Mesenteric fat pad (tissue), 1 donor: Measurements from ENCODE around the gene RRP1. TPM values are rescaled to one million over a fixed set of nuclear protein-coding genes. Genes with fewer than 3 reads are reported as not detected.

ENCODE experiments used
- DNase-seq: peaks from one replicate; pipeline ENCODE4 v3.0.0-alpha.2; 2020; ENCODE audit warnings: low spot score
- total RNA-seq: library from RNA; stranded (reverse); fragmentation: NEBNext Ultra II Directional; extraction: Animal tissue kit (Norgen Biotek cat#: 25700); gene quantifications from one replicate; pipeline ENCODE4 v1.2.1, GENCODE V29; 2021
- donor health status: DM: yes; HTN: yes; CAD: no.

The RRP1 gene
- total RNA-seq, 1 donor from 2014 or later: 29.8 TPM

DNA sequence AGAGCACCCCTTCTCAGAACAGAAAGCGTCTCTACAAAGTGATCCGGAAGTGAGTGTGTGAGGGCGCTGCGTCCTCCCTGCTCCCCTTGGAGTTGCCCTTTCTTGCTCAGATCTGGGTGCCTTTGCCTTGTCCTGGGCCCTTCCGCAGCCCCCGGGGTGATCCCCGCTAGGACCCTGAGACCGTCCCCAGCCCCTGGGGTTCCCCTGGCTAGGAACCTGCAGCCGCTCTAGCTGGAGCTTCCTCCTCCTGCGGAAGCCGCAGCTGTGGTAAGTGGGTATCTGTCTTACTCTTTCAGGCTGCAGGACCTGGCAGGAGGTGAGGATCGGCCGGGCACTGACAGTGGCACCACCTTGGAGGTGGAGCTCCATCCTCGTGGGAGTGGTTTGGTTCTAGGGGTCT is 11.2 kb downstream of the RRP1 start:
- DNase-seq: no peak

DNA sequence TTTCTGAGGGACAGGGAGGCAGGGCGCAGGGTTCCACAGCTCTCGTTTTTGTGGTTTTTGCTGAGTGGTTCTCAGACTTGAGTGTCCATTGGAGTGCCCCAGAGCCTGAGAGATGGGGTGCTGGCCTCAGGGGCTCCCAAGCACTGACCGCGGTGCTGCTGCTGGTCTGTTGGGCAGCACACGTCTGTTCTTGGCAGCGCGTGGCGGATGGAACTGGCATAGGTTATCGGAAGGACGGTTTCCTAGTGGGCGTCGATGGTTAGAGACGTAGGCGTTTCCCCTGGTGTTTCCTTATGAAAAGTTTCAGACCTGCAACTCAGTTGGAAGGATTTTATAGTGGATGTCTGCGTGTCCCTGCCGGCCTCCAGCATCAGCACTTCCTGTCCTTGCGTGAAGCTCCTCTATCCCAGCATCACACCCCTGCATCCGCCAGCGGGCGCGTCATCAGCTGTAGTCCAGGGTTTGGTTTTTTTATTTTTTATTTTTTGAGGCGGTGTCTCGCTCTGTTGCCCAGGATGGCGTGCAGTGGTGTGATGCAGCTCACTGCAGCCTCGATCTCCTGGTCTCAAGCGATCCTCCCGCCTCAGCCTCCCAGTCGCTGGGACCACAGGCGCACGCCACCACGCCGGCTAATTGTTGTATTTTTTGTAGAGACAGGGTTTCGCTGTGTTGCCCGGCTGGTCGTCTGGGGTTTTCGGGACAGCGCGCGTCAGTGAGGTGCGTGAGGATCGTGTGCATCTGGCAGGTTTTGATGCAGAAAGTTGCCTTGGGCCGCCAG is 11.8 kb downstream of the RRP1 start:
- DNase-seq: no peak

DNA sequence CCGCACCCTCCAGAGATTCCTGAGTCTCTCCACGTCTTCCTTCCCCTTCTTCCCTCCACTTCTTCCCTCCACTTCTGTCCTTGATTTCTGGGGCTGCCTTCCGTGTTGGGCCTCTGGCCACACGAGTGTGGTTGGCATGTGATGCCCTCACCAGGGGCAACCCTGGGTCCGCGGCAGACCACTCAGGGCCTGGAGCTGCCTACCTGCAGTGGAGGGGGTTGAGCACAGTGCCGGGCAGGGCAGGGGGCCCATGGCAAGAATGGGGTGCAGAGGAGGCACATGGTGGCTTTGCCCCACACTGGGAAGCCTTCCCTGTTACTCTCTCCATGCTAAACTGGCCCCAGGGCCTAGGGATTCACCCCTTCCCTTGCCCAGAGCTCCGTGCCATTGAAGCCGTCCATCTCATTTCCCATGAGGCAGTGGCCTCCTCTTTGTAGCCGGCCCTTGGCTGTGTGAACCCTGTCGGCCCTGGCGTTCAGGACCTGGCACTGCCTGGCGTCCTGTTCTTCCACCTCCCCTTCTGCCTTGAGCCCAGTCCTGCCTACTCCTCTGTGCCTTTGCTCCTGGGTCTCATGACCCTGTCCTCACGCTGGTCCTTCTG is 13.4 kb downstream of the RRP1 start:
- DNase-seq: no peak

DNA sequence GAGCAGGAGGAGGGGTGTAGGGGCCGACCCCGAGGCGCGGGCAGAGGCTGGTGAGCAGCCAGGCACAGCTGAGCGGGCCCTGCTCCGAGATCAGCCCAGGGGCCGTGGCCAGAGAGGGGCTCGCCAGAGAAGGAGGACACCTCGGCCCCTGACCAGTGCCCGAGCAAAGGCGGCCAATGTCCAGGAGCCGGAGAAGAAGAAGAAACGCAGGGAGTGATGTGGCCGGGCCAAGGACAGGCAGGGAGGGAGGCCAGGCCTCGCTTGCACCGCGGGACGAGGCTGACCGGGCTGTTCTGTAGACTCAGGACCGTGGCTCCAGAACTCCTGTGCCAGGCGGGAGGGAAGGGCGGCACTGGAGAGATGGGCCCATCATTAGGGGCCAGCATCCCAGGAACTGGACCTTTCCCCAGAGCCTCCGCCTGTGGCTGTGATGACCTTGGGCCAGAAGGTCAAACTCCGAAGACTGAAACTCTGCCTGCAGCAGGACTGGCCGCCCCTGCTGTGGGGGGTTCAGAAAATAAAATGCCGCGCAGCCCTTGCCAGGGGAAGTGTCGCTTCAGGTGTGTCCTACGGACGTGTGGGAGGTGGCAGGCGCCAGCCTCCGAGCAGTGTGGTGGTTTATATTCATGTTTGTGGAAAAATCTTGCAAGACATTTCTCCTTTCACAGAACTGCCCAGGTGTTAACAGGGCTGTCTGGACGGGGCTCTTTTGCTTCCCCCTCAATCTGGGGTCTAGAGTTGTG is 14.4 kb downstream of the RRP1 start:
- DNase-seq: no peak

DNA sequence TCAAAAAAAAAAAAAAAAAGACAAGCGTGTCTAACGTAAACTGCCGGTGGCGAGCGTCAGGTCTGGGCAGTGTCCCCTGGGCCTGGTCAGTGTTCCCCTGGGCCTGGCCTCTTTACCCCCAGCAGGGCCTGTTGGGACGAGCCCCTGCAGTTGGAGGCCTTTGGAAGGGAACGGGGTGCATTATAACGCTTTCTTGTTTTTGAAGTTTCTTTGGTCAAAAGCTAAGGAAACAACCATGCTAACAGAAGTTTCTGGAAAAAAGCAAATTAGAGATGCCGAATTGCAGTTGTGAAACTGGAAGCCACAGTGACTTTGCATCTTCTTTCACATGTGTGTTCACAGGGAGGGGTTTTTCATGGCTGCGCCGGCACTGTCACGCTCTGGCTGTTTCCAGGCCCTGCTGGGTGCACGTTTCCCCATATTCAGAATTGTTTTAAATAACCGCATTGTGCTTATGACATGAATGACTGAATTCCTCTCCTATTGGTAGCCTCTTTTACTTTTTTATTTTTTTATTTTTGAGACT is 16.0 kb downstream of the RRP1 start:
- DNase-seq: no peak

DNA sequence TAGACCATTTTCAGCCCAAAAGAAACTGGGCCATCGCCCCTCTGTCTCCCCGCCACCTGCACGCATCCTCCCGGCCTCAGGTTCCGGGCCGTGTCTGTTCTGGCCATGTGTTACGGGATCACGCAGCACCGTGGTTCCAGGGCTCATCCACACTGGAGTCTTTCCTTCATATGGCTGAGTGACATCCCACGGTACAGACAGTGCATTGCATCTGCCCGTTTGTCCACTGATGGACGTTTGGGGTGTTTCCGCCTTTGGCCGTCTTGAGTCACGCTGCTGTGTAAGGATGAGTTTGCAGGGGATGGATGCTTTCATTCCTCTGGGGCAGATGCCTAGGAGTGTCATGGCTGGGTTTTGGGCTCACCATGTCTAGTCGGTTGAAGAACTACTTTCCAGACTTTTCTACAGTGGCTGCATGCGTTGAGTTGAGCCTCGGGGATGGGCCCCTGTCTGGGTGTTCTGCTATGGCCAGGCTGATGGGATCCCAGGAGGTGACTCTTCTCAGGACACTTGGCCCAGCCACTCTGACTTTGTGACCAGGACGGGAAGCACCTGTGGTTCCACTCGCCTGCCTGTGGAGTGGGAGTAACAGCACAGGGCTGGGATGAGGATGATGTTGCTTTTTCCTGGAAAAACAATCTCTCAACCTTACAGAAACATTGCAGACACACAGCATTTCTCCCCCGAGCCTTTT is 16.8 kb downstream of the RRP1 start:
- DNase-seq: no peak

DNA sequence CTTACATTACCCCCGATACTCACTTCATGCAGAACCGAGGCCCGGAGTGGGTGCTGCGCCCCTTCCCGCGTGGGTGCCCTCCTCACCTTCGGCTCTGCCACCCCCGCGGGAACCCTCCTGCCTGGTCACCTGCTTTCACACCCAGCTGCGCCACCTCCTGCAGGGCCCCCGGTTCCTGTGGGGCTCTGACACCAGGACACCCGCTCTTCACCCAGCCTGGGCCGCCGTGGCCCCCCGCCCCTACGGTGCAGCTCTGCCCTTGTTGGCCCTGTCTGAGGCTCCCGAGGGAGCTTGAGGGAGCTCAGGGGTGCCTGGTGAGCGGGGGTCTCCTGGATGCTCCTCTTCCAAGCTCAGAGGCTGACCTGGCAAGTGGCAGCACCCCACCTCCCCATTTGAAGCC is 19.0 kb downstream of the RRP1 start:
- no peak for DNase-seq

DNA sequence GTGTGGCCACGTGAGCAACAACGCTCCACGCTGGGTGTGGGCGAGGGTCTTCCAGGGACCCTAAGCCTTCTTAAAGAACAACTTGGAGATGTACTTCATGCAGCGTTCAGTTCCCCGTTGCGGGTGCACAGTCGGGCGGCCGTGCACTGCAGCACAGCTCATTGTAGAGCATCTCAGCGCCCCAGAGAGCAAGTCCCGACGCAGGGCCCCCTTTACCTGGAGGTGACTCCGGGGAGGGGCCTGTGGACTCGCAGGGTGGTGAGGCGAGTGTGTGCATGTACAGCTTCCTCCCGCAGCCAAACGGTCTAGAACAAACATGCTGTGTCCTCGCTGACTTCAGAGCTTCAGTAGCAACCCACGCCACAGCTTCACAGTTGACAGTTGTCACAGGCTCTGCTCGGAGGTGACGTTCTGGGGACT is 19.5 kb downstream of the RRP1 start:
- DNase-seq: no peak

DNA sequence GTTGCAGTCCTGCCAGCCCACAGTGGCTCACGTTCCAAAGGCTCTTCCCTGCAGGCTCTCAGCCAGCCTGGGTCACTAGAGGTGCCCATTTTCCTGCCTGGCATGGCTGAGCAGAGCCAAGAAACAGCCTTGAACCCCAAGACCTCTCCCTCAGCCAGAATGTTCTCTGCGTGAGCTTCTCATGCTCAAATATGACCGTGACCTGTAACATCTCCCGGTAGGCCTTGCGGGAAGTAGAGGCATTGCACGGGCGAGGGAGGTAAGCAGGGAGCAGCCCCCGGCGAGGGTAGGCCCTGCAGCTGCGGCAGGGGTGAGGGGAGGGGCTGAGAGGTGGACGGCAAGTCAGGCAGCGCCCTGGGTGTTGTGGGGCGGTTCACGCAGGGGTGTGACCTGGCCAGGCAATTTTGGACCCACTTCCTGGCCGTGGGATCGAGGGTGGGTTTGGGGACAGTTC is 20.0 kb downstream of the RRP1 start:
- DNase-seq: no peak

DNA sequence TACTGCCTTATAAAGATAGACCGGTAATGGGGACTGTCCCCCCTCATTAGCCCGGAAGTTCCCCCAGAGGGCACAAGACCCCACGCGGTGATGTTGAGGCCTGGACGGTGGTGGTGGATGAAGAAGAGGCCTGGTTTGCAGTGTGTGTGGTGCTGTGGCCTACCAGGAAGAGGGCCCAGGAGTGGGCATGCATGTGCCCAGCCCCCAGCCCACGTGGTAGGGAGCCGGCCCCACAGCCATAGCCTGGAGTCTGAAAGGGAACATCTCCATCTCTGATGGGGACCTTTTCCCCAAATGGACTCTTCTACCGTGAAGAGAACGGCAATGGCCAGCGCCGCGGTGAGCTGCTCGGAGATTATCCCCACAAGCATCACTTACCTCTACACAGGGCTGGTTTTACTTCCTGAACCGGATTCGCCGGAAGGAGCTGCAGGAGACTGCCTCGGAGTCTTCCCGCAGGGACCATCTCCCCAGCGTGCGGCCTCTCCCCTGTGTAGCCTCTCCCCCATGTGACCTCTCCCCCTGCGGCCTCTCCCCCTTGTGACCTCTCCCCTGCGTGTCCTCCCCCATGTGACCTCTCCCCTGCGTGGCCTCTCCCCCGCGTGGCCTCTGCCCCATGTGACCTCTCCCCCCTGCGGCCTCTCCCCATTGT is 20.6 kb downstream of the RRP1 start:
- no peak for DNase-seq

DNA sequence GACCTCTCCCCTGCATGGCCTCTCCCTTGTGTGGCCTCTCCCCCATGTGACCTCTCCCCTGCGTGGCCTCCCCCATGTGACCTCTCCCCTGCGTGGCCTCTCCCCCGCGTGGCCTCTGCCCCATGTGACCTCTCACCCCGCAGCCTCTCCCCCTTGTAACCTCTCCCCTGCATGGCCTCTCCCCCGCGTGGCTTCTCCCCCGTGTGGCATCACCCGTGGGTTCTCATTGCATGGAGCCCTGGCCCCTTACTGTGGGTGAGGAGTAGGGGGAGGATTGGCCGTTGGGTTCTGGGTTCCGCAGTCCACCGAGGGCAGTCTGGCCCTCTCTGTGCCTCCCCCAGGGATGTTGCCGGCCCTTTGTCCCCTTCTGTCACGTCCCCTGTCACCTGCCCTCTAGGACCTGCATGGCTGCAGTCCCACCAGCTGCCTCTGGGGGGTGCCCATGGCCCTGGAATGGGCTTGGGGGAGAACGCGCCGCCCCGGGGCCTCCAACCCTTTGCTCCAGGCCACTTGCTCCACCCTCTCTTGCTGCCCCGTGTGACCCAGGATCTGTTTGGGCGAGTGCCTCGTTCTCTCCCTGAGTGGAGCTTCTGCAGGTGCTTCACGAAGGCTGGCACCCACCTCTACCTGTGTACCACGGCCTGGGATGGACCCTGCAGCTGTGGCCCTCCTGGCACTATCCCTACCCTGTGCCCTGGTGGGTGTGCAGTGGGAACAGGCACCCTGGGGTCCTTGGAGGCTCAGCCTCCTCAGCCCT is 21.3 kb downstream of the RRP1 start:
- DNase-seq: peak; percentile 95

DNA sequence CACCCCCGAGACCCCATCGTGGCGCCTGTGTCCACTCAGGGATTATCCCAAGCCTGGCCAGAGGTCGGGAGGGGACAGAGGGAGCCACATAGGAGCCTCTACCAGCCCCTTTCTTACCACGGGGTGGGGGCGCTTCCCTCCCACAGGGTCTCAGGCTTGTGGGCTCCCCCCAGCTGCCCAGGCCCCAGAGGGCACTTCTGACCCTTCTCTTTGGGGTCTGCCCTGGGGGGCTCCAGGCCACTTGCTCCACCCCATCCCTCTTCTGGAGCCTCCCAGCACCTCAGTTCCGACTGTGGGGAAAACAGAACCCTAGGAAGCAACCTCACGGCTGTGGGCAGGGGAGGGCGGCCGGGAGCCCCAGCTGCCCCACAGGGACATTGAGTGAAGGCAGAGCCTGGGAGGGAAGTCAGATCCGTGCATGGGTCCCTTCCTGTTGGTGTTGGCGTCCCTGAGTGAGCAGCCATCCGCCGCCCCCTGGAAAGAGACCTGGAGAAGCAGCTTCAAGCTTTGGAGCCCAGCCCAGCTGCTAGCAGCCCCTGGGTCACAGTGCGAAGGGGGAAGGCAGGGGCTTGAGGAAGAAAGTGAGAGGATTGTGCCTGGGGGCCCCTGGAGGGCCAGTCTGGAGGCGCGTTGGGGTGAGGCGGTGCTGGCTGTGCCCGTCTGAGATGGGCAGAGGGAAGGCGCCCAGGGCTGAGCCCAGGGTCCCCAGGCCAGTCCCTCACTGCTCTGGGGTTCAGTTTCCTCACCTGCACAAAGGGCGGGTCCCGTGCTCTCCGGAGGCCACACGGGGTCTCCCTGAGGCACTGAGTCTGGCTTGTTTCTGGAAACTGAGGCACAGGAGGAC is 22.1 kb downstream of the RRP1 start:
- no peak for DNase-seq

DNA sequence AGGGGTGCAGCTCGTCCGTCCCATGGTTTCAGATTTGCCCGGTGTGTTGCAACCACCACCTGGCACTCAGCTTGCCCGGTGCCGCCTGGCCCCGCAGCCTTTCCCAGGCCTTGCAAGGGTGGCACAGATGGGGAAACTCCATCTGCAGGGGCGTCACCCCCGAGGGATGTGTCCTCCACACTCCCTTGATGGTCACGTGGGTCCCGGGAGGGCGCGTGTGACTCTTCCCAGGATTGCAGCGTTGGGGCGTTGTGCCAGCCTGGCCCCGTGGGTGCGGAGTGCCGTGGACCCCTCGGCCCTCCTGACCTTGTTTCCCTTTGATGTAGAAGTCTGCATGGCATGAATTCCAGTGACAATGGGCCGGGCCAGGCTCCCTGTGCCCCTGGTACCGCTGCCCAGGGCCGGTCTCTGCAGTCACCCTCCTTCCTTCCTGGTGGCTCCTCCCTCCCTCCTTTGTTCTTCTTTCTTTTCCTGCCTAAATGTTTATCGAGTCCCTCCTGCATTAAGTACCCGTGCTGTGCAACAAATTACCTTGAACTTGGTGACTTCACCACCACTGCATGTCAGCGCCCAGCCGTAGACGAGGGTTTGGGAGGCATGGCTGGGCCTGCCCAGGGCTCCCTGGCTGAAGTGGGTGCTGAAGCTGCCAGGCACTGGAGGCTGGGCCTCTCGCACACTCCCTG is 22.9 kb downstream of the RRP1 start:
- no peak for DNase-seq

DNA sequence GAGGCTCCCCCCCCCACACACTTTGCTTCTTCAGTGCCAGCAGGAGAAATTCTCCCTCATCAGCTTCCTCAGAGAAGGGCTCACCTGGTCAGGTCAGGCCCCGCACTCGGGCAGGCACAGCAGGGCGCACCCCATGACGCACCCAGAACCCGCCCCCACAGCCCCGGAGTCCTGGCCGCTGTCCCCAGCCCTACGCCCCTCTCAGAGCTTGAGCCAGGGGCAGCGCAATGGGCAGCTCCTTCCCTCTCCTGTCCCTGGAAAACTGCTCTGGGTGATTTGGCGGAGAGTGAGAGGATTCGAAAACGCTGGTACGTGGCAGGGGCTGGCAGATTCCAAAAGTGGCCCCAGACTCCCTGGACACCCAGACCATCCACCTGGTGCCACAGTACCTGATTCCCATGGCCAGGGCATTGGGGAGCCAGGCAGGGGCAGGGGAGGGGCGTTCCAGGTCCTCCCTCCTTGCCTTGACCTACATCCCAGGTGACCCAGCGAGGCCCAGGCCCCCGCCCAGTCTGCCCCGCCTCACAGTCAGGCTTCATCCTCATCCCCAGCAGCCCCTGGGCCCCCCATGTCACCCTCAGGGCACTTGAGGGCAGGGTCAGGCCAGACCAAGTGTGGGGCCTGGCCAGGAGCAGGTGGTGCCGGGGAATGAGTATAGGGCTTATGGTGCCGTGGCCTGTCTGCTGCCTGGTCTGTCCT is 23.7 kb downstream of the RRP1 start:
- DNase-seq: no peak

DNA sequence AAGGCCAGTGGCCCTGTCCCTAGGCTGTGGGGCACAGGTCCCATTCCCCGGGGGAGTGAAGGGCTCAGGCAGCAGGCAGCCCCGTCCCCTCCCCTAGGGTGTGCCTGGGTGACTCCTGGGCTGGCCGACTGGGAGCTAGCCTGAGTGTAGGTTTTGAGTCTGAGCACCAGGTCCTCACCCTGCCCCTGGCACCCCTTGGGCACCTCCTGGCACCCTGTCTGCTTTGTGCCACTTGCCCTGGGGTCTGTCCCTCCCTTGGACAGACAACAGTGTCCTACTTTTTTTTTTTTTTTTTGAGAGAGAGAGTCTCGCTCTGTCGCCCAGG is 24.2 kb downstream of the RRP1 start:
- no peak for DNase-seq

DNA sequence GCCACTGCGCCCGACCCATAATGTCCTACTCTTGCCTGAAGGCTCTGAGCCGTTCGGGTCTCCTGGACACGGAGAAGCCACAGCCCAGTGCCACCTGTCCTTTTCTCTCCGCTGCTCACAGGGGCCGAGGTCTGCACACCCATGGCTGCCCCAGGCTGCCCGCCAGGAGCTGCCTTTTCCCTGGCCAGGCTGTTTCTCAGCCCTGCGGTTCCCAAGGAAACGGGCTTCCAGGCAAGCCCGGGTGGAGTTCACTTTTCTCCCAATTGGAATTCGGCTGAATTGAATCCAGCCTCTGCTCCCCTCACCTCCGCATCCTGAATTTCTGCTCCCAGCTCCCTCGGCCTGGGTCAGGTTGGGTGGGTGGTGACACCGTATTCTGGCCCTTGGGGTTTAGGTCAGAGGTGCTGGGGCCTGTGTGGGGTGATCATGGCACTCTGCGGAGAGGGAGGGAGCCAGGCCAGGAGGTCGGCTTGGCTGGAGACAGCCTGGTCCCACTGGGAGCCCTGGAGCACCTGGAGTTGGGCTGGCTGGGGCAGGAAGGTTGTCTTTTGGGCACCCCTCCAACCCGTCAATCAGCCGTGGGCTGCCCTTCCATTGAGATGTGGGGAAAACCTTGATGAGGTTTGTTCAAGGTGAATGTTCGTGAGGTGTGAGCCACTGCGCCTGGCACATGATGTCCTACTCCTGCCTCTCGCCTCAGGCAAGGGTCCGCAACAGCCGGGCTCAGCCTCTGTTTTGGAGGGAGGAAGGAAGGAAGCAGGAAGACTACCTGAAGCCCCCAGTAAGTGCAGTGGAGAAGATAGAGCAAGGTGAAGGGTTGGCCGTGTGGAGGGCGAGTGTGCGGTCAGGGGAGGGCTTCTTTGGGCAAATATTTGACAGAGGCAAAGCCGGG is 25.1 kb downstream of the RRP1 start:
- no peak for DNase-seq

DNA sequence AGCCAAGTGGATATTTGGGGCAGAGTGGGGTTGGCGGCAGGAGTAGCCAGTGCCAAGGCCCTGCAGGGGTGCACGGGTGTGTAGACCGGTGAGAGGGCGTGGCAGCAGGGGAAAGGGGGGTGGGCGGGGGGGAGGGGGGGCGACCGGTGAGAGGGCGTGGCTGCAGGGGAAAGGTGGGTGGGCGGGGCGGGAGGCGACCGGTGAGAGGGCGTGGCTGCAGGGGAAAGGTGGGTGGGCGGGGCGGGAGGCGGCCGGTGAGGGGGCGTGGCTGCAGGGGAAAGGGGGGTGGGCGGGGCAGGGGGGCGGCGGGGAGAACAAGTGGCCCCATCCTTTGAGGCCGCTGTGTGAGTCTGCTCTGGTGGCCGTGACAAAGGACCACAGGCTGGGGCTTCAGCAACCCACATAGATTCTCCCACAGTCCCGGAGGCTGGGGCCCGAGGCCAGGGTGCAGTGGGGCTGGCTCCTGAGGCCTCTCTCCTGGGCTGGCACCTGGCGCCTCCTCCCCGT is 25.8 kb downstream of the RRP1 start:
- DNase-seq: no peak
